Urothelium cell line (cell line): ENCODE measurements around the gene MTA3.
"Not testable (repeated sequence)": the region's sequence is repeated elsewhere in the genome, so short reads cannot be mapped to it uniquely, and the experiment has no call there.

Source experiments
- DNase-seq: peaks from one replicate; pipeline ENCODE4 v3.0.0; 2011; ENCODE audit warnings: low spot score, mixed read lengths
- FAIRE-seq: peaks from 2 replicates; lab custom pipeline; 2011; peaks lifted over from hg19 to GRCh38; lab: Jason Lieb, UNC

Gene MTA3

GRCh38 chr2:42566837-42567321 is 1.6 kb upstream of the MTA3 start:
- DNase-seq: no peak
- FAIRE-seq: no peak

- FAIRE-seq: no peak
- DNase-seq: no peak
Observed at GRCh38 chr2:42567364-42567763, 1.1 kb upstream of the MTA3 start.

- FAIRE-seq (no peak), DNase-seq (peak; percentile 26)
Observed at GRCh38 chr2:42567806-42568400, 529 bp upstream of the MTA3 start.

DNA sequence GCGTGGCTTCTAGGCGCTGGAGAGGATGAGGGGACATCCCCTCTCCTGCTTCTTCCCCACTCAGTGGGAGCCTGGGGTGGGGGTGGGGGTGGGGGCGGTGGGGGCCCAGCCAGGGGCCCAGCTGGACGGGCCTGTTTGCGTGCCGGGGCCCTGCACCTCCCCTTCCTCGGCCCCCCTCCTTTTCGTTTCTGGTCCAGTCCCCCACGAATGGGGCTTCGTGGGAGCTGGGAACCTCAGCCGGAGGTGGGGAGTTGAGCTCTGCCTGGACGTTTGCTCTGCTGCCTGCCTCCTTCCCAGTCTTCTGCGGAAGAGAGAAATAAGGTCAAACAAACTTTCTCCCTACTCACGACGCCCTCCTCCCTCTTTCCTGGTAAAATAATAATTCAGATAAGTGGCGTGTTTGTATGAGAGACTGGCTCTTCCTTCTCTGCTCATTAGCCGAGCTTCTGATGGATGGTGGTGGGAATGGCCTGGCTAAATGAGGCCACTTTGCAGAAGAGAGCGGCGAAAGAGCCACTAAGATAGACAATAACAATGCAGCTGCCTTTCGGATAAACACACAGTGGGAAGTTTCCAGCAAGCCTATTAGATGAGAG is 782 bp downstream of the MTA3 start:
- DNase-seq: peak; percentile 55

DNA sequence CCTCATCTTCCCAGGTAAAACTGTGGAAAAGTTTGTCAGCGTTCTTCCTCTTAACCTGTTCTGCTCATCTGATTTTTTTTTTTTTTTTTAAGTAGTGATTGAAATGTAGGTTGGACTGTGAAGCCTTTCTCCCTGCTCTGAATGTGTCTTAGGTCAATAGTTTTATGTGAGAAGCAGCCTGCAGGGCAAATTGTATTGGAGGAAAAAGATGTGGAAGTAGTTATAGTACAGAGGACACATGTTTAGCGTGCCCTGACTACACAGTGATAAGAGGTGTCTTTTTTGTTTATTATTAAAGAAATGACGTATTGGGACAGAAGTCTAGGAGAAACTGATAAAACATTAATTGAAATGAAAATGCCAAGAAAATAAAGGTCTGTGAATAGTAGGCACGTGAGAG is 1.5 kb downstream of the MTA3 start:
- no peak for DNase-seq
- no peak for FAIRE-seq

More for the DNA sequence above, 782 bp downstream of the MTA3 start:
- no peak for FAIRE-seq

DNA sequence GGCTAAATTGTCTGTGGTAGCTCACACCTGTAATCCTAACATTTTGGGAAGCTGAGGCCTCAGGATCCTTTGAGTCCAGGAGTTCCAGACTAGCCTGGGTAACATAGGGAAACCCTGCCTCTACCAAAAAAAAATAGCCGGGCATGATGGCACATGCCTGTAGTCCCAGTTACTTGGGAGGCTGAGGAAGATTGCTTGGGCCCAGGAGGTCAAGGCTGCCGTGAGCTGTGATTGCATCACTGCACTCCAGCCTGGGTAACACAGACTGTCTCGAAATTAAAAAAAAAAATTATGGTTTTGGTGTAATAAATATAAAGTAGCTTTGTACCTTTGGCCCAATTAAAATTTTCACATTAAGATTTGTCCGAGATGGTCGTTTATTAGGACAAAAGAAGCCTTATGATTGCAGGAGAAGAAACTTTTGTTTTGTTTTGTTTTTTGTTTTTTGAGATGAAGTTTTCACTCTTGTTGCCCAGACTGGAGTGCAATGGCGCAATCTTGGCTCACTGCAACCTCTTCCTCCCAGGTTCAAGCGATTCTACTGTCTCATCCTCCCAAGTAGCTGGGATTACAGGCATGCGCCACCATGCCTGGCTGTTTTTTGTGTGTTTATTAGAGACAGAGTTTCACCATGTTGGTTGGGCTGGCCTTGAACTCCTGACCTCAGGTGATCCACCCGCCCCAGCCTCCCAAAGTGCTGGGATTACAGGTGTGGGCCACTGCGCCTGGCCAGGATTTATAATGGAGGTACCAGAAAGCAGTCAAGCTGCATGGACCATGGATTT is 4.1 kb downstream of the MTA3 start:
- FAIRE-seq (no peak), DNase-seq (no peak)

DNA sequence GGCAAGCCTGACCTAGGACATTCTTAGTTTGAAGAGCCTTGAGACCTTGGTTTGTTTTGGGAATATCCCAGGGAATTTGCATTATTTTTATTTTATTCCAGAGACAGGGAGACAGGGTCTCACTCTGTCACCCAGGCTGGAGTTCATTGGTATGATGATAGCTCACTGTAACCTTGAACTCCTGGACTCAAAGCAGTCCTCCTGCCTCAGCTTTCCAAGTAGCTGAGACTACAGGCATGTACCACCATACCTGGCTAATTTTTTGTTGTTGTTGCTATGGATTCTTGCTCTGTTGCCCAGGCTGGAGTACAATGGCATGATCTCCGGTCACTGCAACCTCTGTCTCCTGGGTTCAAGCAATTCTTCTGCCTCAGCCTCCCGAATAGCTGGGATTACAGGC is 4.8 kb downstream of the MTA3 start:
- DNase-seq (no peak), FAIRE-seq (no peak)

DNA sequence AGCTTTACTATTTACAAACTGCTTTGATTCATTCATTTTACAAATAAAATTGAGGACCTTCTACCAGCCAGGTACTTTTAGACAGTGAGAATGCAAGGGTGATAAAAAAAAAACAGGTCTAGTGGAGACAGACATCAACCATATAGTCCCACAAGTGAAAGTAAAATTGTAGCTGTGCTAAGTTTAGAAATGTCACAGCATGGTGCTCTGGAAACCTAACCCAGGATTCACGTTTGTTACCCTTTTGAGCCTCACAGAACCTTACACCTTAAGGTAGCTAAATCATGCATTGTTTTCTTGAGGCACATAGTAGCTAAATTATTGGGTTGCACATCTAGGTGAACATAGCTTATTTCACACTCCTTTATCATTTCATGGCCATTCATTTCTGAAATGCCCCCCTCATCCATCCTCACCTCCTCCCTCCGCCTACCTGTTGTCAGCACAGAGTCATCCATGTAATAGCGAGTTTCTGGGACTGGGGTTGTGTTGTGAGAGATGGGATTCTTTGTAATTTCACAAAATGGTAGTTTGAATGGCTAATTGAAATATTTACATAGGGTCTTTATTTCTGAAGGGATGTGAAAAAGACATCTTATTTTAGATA is 7.1 kb downstream of the MTA3 start:
- peak; percentile 37 for FAIRE-seq

DNA sequence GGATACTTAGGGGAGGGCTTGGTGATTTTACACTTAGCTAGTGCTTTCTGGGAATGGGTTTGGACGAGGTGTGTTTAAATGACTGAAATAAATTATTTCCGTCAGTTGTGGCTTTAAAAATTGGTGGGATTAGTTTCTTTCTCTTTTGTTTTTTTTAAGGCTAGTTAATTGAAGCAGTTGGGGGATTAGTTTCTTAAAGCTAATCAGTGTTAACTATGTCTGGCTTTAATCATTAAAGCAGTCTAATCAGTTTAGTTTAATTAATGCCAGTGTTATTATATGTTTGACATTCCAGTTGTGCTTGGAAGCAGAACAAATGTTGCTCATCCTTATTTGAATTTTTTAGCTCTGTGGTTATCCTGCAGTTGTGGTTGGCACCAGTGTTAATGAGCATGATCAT is 10.2 kb downstream of the MTA3 start:
- no peak for FAIRE-seq
- DNase-seq: no peak

More for the DNA sequence above, 7.1 kb downstream of the MTA3 start:
- DNase-seq: no peak

DNA sequence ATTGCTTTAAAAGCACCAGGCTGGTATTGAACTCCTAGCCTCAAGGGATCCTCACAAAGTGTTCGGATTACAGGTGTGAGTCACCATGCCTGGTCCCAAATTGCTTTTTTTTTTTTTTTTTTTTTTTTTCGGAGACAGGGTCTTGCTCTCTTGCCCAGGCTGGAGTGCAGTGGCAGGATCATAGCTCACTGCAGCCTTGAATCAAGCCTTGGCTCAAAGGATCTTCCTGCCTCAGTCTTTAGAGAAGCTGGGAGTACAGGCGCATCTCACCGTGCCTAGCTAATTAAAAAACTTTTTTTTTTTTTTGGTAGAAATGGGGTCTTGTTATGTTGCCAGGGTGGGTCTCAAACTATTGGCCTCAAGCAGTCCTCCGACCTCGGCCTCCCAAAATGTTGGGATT is 12.8 kb downstream of the MTA3 start:
- no peak for FAIRE-seq
- no peak for DNase-seq

- not testable (repeated sequence) for DNase-seq, FAIRE-seq
Observed at GRCh38 chr2:42584628-42585027, 16.2 kb downstream of the MTA3 start.

- FAIRE-seq (no peak), DNase-seq (no peak)
Observed at GRCh38 chr2:42585779-42586178, 17.3 kb downstream of the MTA3 start.

GRCh38 chr2:42587526-42588117 is 19.2 kb downstream of the MTA3 start:
- no peak for FAIRE-seq

DNA sequence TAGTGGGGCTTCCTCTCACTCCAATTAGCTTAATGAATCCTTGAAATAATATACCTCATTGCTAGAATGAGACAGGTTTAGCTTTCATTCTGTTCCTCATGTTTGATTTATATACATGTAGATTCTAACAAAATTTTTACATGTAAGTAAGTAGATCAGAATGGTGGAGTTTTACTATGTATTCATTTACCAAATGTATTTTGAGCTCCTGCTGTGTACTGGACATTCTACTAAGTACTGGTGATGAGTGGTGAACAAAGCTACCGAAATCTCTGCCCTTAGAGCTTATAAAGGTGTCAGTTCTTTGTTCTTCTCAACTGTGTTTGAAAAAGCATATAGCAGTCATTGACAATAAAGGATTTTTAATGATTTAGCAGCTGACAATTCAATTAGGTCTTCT is 19.7 kb downstream of the MTA3 start:
- DNase-seq: no peak
- FAIRE-seq: no peak

More at GRCh38 chr2:42587526-42588117, 19.2 kb downstream of the MTA3 start:
- no peak for DNase-seq

DNA sequence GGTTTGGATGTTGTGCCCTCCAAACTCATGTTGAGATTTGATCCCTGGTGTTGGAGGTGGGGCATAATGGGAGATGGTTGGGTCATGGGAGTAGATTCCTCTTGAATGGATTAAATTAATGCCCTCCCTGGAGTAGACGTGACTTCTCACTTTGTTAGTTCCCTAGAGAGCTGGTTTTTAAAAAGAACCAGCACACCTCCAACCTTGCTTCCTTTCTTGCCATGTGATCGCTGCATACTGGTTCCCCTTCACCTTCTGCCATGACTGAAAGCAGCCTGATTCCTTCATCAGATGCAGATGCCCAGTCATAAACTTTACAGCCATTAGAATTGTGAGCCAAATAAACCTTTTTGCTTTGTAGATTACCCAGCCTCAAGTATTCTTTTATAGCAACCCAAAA is 21.7 kb downstream of the MTA3 start:
- FAIRE-seq: no peak

GRCh38 chr2:42593282-42593681 is 24.9 kb downstream of the MTA3 start:
- DNase-seq: no peak
- no peak for FAIRE-seq

More for the DNA sequence above, 21.7 kb downstream of the MTA3 start:
- no peak for DNase-seq

GRCh38 chr2:42598656-42599055 is 30.2 kb downstream of the MTA3 start:
- no peak for DNase-seq
- FAIRE-seq: no peak

GRCh38 chr2:42601076-42601475 is 32.6 kb downstream of the MTA3 start:
- no peak for DNase-seq
- no peak for FAIRE-seq

DNA sequence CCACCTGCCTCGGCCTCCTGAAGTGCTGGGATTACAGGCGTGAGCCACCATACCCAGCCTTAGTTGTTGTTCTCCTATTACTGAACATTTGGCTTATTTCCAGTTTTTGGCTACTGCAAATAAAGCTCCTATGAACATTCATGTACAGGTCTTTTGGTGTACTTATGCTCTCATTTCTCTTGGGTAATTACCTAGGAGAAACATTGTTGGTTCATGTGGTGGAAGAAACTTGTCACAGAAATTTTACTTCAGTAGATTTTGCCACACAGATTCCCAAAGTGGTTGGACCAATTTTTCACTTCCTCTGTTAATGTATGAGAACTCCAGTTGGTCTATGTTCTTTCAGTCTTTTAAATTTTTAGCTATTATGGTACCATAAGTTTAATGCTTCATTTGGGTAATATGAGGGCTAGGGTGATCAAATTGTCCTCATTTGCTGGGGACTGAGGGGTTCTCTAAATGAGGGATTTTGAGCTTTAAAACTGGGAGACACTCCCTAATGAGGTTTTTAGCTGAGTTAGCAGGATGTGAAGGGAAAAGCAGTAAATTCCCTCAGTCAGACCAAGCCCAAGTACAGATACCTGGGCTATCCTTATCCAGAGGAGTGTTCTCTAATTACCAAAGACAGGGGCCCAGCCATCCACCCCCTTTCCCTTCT is 33.9 kb downstream of the MTA3 start:
- DNase-seq: no peak
- FAIRE-seq: no peak

- FAIRE-seq (no peak), DNase-seq (no peak)
Observed at GRCh38 chr2:42602876-42603219, 34.4 kb downstream of the MTA3 start.
